ENCODE measurements around the gene EXO5. TPM values are rescaled to one million over a fixed set of nuclear protein-coding genes. Genes with fewer than 3 reads are reported as not detected.

The EXO5 gene
- 8.2 and 9.5 TPM in 2 replicates for total RNA-seq

DNA sequence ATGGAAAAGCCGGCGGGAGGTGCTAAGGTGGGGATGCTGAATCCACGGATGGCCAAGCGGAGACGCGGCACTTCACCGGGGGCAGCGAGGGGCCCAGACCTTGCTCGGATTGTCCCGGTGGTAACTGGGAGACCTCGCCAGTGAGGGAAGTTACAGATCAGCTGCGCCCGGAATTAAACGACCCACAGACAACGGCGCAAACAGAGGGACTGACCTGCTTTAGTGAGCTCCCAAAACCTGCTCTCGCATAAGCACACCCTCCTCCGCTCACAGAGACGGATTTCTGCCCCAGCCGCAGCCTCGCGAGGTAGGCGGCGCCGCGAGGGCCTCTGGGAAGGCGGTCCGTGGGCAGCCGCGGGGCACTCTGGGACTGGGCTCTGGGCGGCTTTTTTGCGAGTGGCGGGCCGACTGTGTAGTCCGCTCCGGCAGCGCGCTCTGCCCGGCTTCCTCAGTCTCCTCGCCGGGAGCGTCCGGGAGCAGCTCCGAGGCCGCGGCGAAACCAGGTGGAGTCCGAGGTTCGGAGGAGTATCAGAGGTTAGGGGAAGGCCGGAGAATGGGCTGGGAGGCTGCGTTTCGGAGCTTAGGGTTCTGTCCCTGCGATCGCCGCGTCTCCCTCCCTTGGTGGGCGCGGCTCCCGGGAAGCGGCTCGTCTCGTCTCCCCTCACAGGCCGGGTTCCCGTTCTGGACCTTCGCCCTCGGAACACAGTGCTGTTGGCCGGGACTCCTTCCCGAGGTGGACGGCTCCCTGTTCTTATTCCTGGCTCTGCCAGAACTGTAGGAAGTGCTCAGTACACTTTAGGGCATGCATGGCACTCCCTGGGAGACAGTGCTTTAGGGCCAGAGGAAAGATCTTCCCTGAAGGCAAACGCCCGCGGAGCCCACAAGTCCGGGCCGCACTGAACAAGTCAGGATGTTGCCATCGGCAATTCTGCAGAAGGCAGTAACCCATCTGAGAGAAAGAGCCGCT is at the start of gene EXO5:
Gene EXO5, plus strand, starts transcription at position 393 of the 967 bp plus-strand sequence. CDS start 5,778 bp downstream, outside the sequence.

GRCh38 chr1:40476924-40477677 is 31.5 kb upstream of the EXO5 start, which contains the start of gene ZFP69:
ZFP69 (plus strand) TSS chr1:40477290; CDS start chr1:40479362, 2,072 bp downstream.

GRCh38 chr1:40531381-40532061 is 23.0 kb downstream of the EXO5 start, which contains the start of gene ZNF684:
ZNF684 (plus strand) TSS chr1:40531637; CDS start chr1:40533167, 1,530 bp downstream.

Small RNA genes lying within 50 kb of the gene (small RNA-seq; reads per million reads assigned to genes)
- not detected for gene AL356379.1

Other genes with a start within 250 kb of the EXO5 start
- gene COL9A2, start 191.5 kb upstream of the EXO5 start, total RNA-seq: 0.19 and 0.33 TPM in 2 replicates
- 7.8 and 10.5 TPM in 2 replicates for gene SMAP2, start 135.0 kb upstream of the EXO5 start, total RNA-seq
- gene ZFP69B, start 58.3 kb upstream of the EXO5 start, total RNA-seq: 3.9 and 4.3 TPM in 2 replicates
- 2.0 and 2.2 TPM in 2 replicates for gene ZFP69, start 31.5 kb upstream of the EXO5 start, total RNA-seq
- 3.6 and 4.1 TPM in 2 replicates for gene ZNF684, start 22.9 kb downstream of the EXO5 start, total RNA-seq
- under 0.01 and 0.19 TPM in 2 replicates for gene RIMS3, start 156.9 kb downstream of the EXO5 start, total RNA-seq
- gene NFYC, start 182.9 kb downstream of the EXO5 start, total RNA-seq: 19.6 and 24.0 TPM in 2 replicates

Measured in vein endothelial cell (primary cell).